CD4-positive, alpha-beta T cell treated with Interleukin-15 for 1 hour (primary cell): ENCODE data around the gene AKR1E2.

Source experiments
- DNase-seq: peaks from one replicate; pipeline ENCODE4 v3.0.0-alpha.2; 2020

Gene AKR1E2

DNA sequence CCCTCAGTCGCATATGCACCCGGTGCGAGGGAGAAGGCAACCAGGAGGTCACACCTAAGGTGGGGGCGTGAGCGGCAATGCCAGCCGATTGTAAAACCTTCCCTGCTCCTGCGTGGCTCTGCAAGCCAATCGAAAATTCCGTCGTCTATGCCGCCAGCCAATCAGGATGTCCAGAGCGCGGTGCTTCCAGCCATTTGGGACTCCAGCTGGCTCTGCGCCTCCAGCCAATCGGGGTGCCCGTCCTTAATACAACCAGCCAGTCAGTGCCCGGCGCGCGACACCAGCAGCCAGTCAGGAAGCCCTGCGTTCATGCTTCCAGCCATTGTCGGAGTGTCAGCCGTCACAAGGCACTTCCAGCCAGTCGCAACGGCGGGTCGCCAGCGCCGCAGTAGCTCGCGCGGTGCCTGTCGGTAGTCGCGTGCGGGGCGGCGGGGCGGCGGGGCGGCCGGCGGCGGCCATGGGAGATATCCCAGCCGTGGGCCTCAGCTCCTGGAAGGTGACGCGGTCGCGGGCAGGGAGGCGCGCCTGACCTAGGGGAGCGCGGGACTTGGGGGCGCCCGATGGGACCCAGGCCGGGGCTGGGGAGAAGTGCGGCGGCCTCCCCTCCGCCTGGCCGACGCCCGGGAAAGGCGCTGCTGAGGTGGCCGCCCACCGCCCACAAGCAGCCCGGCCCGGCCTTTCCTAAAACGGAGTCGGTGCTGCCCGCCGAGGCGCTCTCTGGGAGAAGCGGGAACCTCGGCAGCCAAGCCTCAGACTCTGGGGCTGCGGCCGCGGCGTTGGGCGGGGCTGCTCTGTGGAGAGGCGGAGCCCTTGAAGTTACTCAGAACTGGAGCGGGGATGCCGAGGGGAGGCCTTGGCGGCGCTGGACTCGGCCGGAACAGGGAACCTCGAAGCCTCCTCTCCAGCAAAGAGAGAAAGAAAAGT lies at the start of gene AKR1E2:
Gene AKR1E2 (plus strand): TSS at position 340 of the 924 bp plus-strand sequence. CDS start 118 bp downstream, at position 458.
- DNase-seq: peak; percentile 91

DNA sequence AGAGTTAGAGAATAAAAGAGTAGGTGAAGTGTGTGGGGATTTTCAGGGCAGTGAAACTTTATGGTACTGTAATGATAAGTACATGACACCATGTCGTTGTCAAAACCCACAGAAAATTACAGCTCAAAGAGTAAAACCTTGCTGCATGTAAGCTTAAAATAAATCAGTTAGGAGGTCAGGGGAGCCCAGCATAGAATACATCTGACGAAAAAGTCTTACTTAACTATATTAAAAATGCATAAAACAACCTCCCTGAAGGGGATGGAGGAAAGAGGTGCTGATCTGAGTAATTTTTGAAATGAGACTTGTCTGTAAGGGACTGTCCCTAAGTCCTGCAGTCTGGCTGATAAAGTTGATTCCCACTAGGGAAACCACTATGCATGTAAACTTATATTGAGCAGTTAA lies 49.8 kb upstream of the AKR1E2 start:
- DNase-seq: no peak

- no peak for DNase-seq
These were observed 47.2 kb upstream of the AKR1E2 start for GRCh38 chr10:4778761-4779160.

DNA sequence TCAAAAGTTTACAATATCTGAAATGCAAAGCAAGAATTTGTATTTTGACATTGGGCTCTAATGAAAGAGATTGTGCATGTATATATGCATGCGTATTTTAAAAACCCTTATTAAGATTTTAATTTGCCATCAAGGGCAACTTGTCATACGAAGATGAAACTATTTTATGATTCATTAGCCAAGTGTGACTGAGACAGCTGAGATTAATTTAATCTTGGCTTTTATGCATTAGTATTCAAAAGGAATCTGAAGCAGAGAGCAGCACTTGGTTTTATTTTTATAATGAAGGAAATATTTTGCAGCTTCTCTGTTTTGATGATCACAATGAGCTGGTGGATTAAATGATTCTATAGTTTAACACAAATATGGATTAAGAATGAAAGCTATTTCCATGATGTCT lies 45.9 kb upstream of the AKR1E2 start:
- DNase-seq: no peak

GRCh38 chr10:4780782-4781181 lies 45.2 kb upstream of the AKR1E2 start:
- DNase-seq: no peak

GRCh38 chr10:4781955-4782354 lies 44.1 kb upstream of the AKR1E2 start:
- no peak for DNase-seq

- DNase-seq: no peak
These were observed 41.2 kb upstream of the AKR1E2 start for GRCh38 chr10:4784667-4785333.

GRCh38 chr10:4786043-4786839 lies 39.8 kb upstream of the AKR1E2 start:
- no peak for DNase-seq

GRCh38 chr10:4790045-4790444 lies 36.0 kb upstream of the AKR1E2 start:
- no peak for DNase-seq

DNA sequence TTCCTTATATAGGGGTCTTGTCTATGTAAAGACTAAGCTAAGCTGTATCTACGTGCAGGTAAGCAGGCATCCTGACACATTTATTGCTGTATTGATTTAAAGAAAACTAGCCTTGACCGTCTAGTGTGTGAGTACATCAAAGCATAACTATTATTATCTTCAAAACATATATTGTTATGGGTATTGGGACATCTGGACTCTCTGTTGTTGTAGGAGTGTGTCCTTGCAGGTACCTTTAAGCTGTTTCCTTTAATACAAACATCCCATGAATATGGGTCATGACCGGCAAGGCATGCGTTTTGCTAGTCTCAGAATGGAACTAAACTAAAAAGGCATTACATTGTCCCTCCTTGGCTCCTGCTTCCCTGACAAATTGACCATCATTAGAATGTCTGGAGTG lies 35.1 kb upstream of the AKR1E2 start:
- DNase-seq: no peak

- no peak for DNase-seq
These were observed 33.6 kb upstream of the AKR1E2 start for GRCh38 chr10:4792381-4792780.

DNA sequence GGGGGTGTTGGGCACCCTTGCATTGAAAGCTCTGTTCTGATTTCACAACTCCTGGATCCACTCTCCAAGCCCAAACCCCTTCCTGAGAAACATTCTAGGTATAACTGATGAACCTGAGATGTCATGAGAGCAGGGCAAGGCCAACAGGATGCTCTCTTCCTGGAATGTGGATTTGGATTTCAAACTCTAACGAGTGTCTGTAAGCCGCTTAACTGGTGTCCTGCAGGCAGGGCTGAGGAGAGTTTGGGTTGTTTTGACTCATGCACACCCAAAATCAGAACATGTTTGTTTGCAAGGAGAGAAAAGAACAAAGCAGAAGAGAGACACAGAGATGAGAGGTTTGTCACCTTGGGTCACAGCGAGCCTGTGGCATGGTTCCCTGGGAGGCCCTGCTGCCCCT lies 24.6 kb upstream of the AKR1E2 start:
- DNase-seq: no peak

GRCh38 chr10:4802711-4803487 lies 23.1 kb upstream of the AKR1E2 start:
- DNase-seq: no peak

DNA sequence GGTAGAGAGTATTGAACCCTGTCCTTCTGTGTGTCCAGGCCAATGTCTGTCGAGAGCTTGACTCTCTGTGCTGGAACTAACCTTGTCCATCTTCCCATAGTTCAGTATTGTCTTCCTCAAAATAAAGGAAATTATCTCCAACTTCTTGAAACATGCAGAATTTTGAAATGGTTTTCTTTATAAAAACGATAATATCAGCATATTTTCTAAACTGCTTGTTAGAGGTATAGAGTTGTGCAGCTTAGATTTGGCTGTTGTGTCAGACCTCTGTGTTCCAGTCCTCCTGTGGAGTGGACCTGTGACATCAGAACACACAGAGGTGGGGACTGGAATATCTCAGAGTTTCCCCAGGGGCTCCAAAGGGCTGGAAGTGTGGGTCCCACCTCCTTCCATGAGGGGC lies 22.2 kb upstream of the AKR1E2 start:
- DNase-seq: no peak

DNA sequence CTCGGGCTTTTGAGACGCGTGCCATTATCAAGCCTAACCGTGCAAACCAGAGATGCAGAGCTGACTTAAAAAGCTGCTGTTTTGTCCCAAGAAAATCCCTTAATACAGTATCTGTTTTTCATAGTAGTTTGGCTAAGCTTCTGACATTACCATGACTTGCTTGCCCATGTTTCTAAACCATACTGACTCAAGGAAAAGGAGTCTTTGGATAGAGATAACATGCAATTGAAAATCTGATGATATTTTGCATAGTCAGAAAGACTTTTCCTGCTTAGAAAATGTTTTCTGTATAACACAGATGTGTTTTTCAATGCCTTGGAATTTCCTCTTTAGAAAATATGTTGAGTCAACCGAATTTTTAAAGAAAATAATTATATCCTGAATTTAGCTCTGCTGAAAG lies 21.5 kb upstream of the AKR1E2 start:
- no peak for DNase-seq

DNA sequence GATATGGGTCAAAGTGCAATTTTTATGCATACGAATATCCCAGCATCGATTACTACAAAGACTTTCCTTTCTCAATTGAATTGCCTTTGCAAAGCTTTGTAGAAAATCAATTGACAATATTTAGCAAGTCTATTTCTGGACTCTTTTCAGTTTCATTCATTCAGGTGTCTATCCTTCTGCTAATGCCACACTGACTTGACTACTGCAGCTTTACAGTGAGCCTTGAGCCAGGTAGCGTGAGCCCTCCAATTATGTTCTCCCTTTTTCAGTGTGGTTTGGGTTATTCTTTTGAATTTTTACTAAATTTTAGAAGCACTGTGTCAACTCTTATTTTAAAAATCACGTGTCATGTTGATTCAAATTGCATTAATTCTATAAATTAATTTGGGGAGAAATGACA lies 19.5 kb upstream of the AKR1E2 start:
- no peak for DNase-seq

DNA sequence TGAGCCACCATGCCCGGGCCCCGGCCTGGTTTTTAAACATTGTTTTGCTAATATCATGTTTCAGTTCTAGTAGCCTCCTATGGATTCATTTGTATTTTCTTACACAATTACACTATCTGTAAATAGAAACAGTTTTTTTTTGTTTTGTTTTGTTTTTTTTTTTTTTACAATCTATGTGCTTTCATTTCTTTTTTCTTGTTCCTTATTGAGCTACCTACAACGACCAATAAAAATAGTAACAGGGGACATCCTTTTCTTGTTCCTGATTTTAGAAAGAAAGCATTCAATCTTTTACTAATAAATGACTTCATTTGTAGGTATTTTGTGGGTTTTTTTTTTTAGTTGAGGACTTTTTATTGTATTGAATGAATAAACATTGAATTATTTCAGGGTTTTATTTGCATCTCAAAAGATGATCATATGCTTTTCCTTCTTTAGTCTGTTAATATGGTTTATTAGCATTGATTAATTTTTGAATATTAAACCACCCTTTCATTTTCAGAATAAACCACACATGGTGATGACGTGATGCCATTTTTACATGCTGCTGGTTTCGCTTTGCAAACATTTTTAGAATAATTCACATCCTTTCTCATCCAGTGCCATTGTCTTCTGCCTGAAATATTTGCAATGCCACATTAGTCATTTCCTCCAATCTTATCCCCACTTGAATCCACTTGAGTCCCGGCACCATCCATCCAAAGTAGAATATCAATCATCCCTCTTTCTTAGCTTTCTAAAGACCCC lies 18.1 kb upstream of the AKR1E2 start:
- no peak for DNase-seq

- DNase-seq: no peak
These were observed 16.9 kb upstream of the AKR1E2 start for GRCh38 chr10:4809156-4809555.

- DNase-seq: no peak
These were observed 15.9 kb upstream of the AKR1E2 start for GRCh38 chr10:4810092-4810491.

DNA sequence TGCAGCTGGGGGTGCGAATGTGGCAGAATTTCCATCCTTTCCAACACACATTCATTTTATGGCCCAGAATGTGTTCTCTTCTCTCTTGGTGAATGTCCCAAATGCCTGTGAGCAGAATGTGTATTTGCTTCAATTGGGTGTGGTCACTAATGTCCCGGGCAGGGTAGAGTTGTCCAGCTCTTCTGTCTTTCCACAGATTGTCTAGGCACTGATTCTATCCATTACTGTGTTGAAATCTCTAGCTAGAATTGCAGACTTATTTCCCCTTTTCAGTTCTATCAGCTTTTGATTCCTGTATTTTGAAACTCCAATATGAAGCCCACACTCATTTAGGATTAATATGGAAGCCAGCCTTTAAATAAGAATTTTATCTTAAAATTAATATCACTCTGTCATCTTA lies 14.0 kb upstream of the AKR1E2 start:
- DNase-seq: no peak

- DNase-seq: peak; percentile 22
These were observed 13.0 kb upstream of the AKR1E2 start for GRCh38 chr10:4813023-4813422.

DNA sequence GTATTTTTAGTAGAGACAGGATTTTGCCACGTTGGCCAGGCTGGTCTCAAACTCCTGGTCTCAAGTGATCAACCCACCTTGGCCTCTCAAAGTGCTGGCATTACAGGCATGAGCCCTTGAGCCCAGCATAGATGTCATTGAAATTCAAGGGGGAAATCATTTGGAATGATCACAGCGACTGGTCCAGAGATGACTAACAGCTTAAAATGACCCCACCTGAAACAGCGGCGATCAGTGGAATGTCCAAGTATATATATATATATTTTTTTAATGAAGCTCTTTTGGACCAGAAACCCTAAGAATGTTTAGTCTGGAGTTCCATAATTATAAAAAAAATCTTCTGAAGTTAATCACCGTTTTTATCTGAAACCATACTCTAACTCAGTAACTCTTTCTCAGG lies 12.5 kb upstream of the AKR1E2 start:
- no peak for DNase-seq
